ACHN (cell line): ENCODE results near the gene ADAMTSL2.

ENCODE experiments used
- DNase-seq: peaks from one replicate; pipeline ENCODE4 v3.0.0-alpha.2; 2015
- in situ Hi-C: cut with HindIII; loops from 2 replicates; pipeline ENCODE4 v1.10.0; 2017; ENCODE audit warnings: low sequenced_read_pairs, low pct_ligation_motif_present, low pct_unique_long_range_greater_than_20kb

The ADAMTSL2 gene

GRCh38 chr9:133589454-133590227, 55.1 kb downstream of the ADAMTSL2 start:
- DNase-seq, result no peak
- in situ Hi-C loops, result no loop called here

- in situ Hi-C loops, result no loop called here
- no peak for DNase-seq
Observed at GRCh38 chr9:133590231-133590855, 55.8 kb downstream of the ADAMTSL2 start.

- in situ Hi-C loops, result no loop called here
- DNase-seq, result no peak
Observed at GRCh38 chr9:133591116-133591910, 56.8 kb downstream of the ADAMTSL2 start.

- in situ Hi-C loops, result no loop called here
Observed at GRCh38 chr9:133591985-133592384, 57.5 kb downstream of the ADAMTSL2 start.

GRCh38 chr9:133592731-133593409, 58.4 kb downstream of the ADAMTSL2 start:
- in situ Hi-C loops, result no loop called here
- no peak for DNase-seq

More at GRCh38 chr9:133591985-133592384, 57.5 kb downstream of the ADAMTSL2 start:
- DNase-seq, result no peak

GRCh38 chr9:133593587-133594253, 59.2 kb downstream of the ADAMTSL2 start:
- in situ Hi-C loops, result no loop called here
- no peak for DNase-seq

- no peak for DNase-seq
- in situ Hi-C loops, result no loop called here
Observed at GRCh38 chr9:133594310-133594709, 59.8 kb downstream of the ADAMTSL2 start.

- in situ Hi-C loops, result no loop called here
- no peak for DNase-seq
Observed at GRCh38 chr9:133595910-133596309, 61.4 kb downstream of the ADAMTSL2 start.

- peak; percentile 14 for DNase-seq
- in situ Hi-C loops, result no loop called here
Observed at GRCh38 chr9:133597316-133597957, 62.9 kb downstream of the ADAMTSL2 start.

GRCh38 chr9:133598978-133599377, 64.5 kb downstream of the ADAMTSL2 start:
- no peak for DNase-seq

GRCh38 chr9:133599470-133600173, 65.1 kb downstream of the ADAMTSL2 start:
- in situ Hi-C loops, result no loop called here
- no peak for DNase-seq

More at GRCh38 chr9:133598978-133599377, 64.5 kb downstream of the ADAMTSL2 start:
- in situ Hi-C loops, result no loop called here

GRCh38 chr9:133600739-133601138, 66.2 kb downstream of the ADAMTSL2 start:
- DNase-seq, result no peak
- in situ Hi-C loops, result no loop called here

- in situ Hi-C loops, result no loop called here
Observed at GRCh38 chr9:133601746-133602145, 67.2 kb downstream of the ADAMTSL2 start.

GRCh38 chr9:133602277-133602676, 67.8 kb downstream of the ADAMTSL2 start:
- in situ Hi-C loops, result no loop called here
- DNase-seq, result no peak

More at GRCh38 chr9:133601746-133602145, 67.2 kb downstream of the ADAMTSL2 start:
- no peak for DNase-seq

- in situ Hi-C loops, result no loop called here
- DNase-seq, result no peak
Observed at GRCh38 chr9:133603135-133603927, 68.8 kb downstream of the ADAMTSL2 start.

- in situ Hi-C loops, result no loop called here
- DNase-seq, result no peak
Observed at GRCh38 chr9:133604214-133604613, 69.7 kb downstream of the ADAMTSL2 start.
